ENCODE results near the gene WDR93.

GRCh38 chr15:89660556-89660955, 30.1 kb upstream of the WDR93 start:
- TF ChIP-seq REST (IDR thresholded peaks at IDR 0.05; ENCODE audit: insufficient read depth in 1 of 2, low read depth in 2 of 2, low read length in 2 of 2) = no peak
- no peak for TF ChIP-seq POLR2AphosphoS5 (IDR thresholded peaks at IDR 0.05; ENCODE audit: low read depth, low read length)
- TF ChIP-seq TAF1 (IDR thresholded peaks at IDR 0.05; ENCODE audit: borderline replicate concordance, insufficient read depth, low read length) = no peak
- no peak for TF ChIP-seq FOXP2 (optimal IDR thresholded peaks at IDR 0.05; ENCODE audit: borderline replicate concordance, extremely low read depth, extremely low read length, insufficient read depth)
- TF ChIP-seq SIN3A (IDR thresholded peaks at IDR 0.05; ENCODE audit: borderline replicate concordance, insufficient read depth, low read length) = no peak

Measured in PFSK-1 (cell line).